ENCODE results near the gene DPP6.

Gene DPP6

GRCh38 chr7:154720016-154720415, 667.8 kb downstream of the DPP6 start:
- in situ Hi-C loops (cut with MboI; ENCODE audit: low pct_unique_long_range_greater_than_20kb, low sequenced_read_pairs, unreplicated experiment): no loop called here
- TF ChIP-seq CTCF (IDR thresholded peaks at IDR 0.05; ENCODE audit: extremely low read depth, insufficient read depth, missing control alignments): no peak

DNA sequence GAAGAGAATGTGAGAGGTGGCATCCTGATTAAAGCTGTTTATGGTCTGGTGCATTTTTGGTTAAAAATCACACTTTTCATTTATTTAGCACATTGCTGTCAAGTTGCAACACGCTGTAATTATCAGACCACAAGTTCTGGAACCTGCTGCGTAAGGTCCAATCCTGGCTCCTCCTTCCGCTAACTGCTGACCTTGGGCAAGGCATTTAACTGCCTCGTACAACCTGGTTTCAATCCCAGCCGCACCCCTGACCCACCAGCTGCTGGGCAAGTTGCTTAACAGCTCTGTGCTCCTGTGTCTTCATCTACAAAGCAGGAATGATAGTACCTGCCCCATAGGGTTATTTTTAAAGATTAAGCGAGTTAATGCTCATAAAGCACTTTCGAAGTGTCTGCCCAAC, 668.9 kb downstream of the DPP6 start:
- DNase-seq (ENCODE audit: low spot score): no peak
- in situ Hi-C loops (cut with MboI; ENCODE audit: low pct_unique_long_range_greater_than_20kb, low sequenced_read_pairs, unreplicated experiment): no loop called here
- TF ChIP-seq CTCF (IDR thresholded peaks at IDR 0.05; ENCODE audit: extremely low read depth, insufficient read depth, missing control alignments): no peak

More at GRCh38 chr7:154720016-154720415, 667.8 kb downstream of the DPP6 start:
- DNase-seq (ENCODE audit: low spot score): no peak

DNA sequence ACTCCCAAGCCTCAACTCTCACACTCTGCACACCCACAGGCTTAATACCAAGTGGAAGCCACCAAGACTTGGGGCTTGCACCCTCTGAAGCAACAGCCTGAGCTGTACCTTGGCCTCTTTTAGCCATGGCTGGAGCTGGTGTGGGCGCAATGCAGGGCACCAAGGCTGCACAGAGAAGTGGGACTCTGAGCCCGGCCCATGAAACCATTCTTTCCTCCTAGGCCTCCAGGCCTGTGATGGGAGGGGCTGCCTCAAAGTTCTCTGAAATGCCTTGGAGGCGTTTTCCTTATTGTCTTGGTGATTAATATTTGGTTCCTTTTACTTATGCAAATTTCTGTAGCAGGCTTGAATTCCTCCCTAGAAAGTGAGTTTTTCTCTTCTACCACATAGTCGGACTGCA, 674.2 kb downstream of the DPP6 start:
- TF ChIP-seq CTCF (IDR thresholded peaks at IDR 0.05; ENCODE audit: extremely low read depth, insufficient read depth, missing control alignments): no peak
- in situ Hi-C loops (cut with MboI; ENCODE audit: low pct_unique_long_range_greater_than_20kb, low sequenced_read_pairs, unreplicated experiment): no loop called here
- DNase-seq (ENCODE audit: low spot score): no peak

DNA sequence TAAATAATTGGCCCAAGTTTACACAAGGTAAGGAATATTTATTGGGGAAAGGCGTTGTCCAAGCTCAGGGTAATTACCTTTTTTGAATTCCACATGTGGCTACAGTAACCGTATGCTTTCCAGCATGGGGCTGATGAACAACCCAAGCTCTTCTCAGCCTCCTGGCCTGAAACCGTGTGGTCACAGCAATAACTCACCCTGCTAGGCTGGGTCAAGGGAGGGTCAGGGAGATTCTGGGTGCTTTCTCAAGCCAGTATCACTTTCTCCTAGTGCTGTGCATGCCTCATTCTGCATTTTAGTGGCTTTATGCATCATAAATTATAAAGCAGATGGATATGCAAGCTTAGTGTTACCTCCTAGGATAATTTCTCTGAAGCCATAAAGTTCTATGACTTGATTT, 676.9 kb downstream of the DPP6 start:
- DNase-seq (ENCODE audit: low spot score): no peak
- no peak for TF ChIP-seq CTCF (IDR thresholded peaks at IDR 0.05; ENCODE audit: extremely low read depth, insufficient read depth, missing control alignments)

DNA sequence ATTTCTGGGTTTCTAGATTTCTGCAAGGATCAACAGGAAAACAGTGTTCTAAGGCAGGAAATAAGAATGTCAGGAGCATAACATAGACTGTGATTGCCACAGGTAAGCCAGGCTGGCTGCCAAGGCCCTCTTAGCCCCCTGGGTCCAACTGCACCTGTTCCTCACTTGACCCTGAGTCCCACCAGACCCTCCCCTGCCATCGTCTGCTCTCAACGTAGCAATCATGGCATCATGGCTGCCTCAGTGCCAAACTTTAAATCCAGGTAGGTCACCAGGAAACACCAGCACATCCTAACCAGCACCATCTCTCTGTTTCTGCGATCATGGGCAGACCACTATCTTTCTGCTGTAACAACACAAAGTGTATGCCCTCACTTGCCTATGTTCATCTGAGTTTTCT, 683.6 kb downstream of the DPP6 start:
- in situ Hi-C loops (cut with MboI; ENCODE audit: low pct_unique_long_range_greater_than_20kb, low sequenced_read_pairs, unreplicated experiment): no loop called here
- no peak for TF ChIP-seq CTCF (IDR thresholded peaks at IDR 0.05; ENCODE audit: extremely low read depth, insufficient read depth, missing control alignments)
- DNase-seq (ENCODE audit: low spot score): no peak

More for the DNA sequence above, 676.9 kb downstream of the DPP6 start:
- in situ Hi-C loops (cut with MboI; ENCODE audit: low pct_unique_long_range_greater_than_20kb, low sequenced_read_pairs, unreplicated experiment): no loop called here

DNA sequence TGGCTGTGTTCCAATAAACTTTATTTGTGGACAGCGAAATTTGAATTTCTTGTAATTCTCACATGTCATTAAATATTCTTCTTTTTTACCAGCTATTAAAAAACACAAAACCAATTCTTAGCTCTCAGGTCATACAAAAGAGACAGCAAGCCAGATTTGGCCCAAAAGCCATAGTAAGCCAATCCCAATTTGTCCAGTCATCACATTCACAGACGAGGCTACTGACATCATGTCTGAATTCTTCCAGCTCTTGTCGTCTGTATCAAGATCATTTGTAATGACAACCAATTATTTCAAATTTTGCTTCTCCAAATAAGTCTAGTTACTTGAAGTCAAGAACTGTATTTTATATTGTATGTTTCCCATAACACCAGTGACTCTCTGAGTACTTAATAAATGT, 684.2 kb downstream of the DPP6 start:
- in situ Hi-C loops (cut with MboI; ENCODE audit: low pct_unique_long_range_greater_than_20kb, low sequenced_read_pairs, unreplicated experiment): no loop called here
- no peak for DNase-seq (ENCODE audit: low spot score)
- no peak for TF ChIP-seq CTCF (IDR thresholded peaks at IDR 0.05; ENCODE audit: extremely low read depth, insufficient read depth, missing control alignments)

GRCh38 chr7:154738216-154738615, 686.0 kb downstream of the DPP6 start:
- in situ Hi-C loops (cut with MboI; ENCODE audit: low pct_unique_long_range_greater_than_20kb, low sequenced_read_pairs, unreplicated experiment): no loop called here
- no peak for TF ChIP-seq CTCF (IDR thresholded peaks at IDR 0.05; ENCODE audit: extremely low read depth, insufficient read depth, missing control alignments)
- no peak for DNase-seq (ENCODE audit: low spot score)

Measured in GM13977 (cell line).